Mesendoderm (in vitro differentiated cells): ENCODE results near the gene PPARGC1A.
A peak's percentile ranks its signal among the peaks of the same experiment; 100 is the strongest.

Experiments
- DNase-seq: peaks from one replicate; pipeline ENCODE4 v3.0.0; 2013
- H2AK5ac ChIP-seq: 2 replicates; pipeline ENCODE4 v1.6.1; 2013; ENCODE audit warnings: low read length, inconsistent platforms
- H2BK120ac ChIP-seq: 2 replicates; pipeline ENCODE4 v1.6.1; 2013; ENCODE audit warnings: low read depth, mild to moderate bottlenecking, low read length, moderate library complexity, mixed read lengths
- H2BK15ac ChIP-seq: replicated peaks from 2 replicates; pipeline ENCODE4 v1.6.1; 2013; ENCODE audit warnings: low read depth, mild to moderate bottlenecking, moderate library complexity
- H2BK5ac ChIP-seq: 2 replicates; pipeline ENCODE4 v1.6.1; 2013; ENCODE audit warnings: low read length, inconsistent platforms
- H3K18ac ChIP-seq: 2 replicates; pipeline ENCODE4 v1.6.1; 2013; ENCODE audit warnings: mild to moderate bottlenecking, low read length, mixed read lengths
- H3K23ac ChIP-seq: one replicate; pipeline ENCODE4 v1.6.1; 2013; ENCODE audit warnings: low read length
- H3K27ac ChIP-seq: 2 replicates; pipeline ENCODE4 v1.5.1; 2013; ENCODE audit warnings: low read depth, mild to moderate bottlenecking, inconsistent platforms, low read length, moderate library complexity
- H3K27me3 ChIP-seq: 2 replicates; pipeline ENCODE4 v1.6.1; 2013; ENCODE audit warnings: low read length, control low read depth, mild to moderate bottlenecking, inconsistent platforms; ENCODE audit not compliant: insufficient read depth, poor library complexity
- H3K36me3 ChIP-seq: 2 replicates; pipeline ENCODE4 v1.6.1; 2013; ENCODE audit warnings: low read length, inconsistent platforms; ENCODE audit not compliant: control insufficient read depth, insufficient read depth
- H3K4ac ChIP-seq: one replicate; pipeline ENCODE4 v1.6.1; 2013; ENCODE audit warnings: low read depth, mild to moderate bottlenecking, low read length, moderate library complexity
- H3K4me1 ChIP-seq: 2 replicates; pipeline ENCODE4 v1.6.1; 2013; ENCODE audit warnings: low read depth, low read length, inconsistent platforms; ENCODE audit not compliant: control insufficient read depth
- H3K4me2 ChIP-seq: 2 replicates; pipeline ENCODE4 v1.6.1; 2013; ENCODE audit warnings: low read length
- H3K4me3 ChIP-seq: 2 replicates; pipeline ENCODE4 v1.5.1; 2013; ENCODE audit warnings: mild to moderate bottlenecking, low read length
- H3K56ac ChIP-seq: one replicate; pipeline ENCODE4 v1.6.1; 2013; ENCODE audit warnings: low read length
- H3K79me1 ChIP-seq: 2 replicates; pipeline ENCODE4 v1.6.1; 2013; ENCODE audit warnings: low read length, inconsistent platforms
- H3K79me2 ChIP-seq: 2 replicates; pipeline ENCODE4 v1.6.1; 2013; ENCODE audit warnings: mild to moderate bottlenecking, low read length; ENCODE audit not compliant: control insufficient read depth, insufficient read depth
- H3K9ac ChIP-seq: 2 replicates; pipeline ENCODE4 v1.6.1; 2013; ENCODE audit warnings: low read length, inconsistent platforms
- H4K5ac ChIP-seq: one replicate; pipeline ENCODE4 v1.6.1; 2013; ENCODE audit warnings: low read length
- H4K8ac ChIP-seq: one replicate; pipeline ENCODE4 v1.6.1; 2013; ENCODE audit warnings: low read depth, mild to moderate bottlenecking, control low read depth, low read length, moderate library complexity
- WGBS: extraction: QIAGEN DNeasy Blood & Tissue Kit; methylation state at CpG from one replicate; pipeline ENCODE4 v1.1.7; 2013; ENCODE audit warnings: low lambda C conversion rate, missing lambda C conversion rate; ENCODE audit not compliant: insufficient coverage; ENCODE audit errors: extremely low coverage; 5-methylcytosine and 5-hydroxymethylcytosine counted together

The PPARGC1A gene

GRCh38 chr4:23894021-23894420 is 4.2 kb upstream of the PPARGC1A start:
- H3K4me3 ChIP-seq = no peak overlapping the region
- no peak overlapping the region for H3K56ac ChIP-seq
- H3K4me1 ChIP-seq = peaks cover 2% of the 10 kb centered on the region
- no peaks in the 10 kb centered on the region for H3K79me2 ChIP-seq
- H3K4ac ChIP-seq = no peak overlapping the region
- no peaks in the 10 kb centered on the region for H3K27me3 ChIP-seq
- DNase-seq = no peak
- no peaks in the 10 kb centered on the region for H3K36me3 ChIP-seq
- H3K9ac ChIP-seq = no peak overlapping the region
- no peak overlapping the region for H3K23ac ChIP-seq
- no peak overlapping the region for H4K5ac ChIP-seq
- no peak overlapping the region for H3K27ac ChIP-seq
- H3K4me2 ChIP-seq = no peak overlapping the region
- no peaks in the 10 kb centered on the region for H3K79me1 ChIP-seq
- WGBS = no CpG with 5 or more reads among the region's 2 CpGs
- no peak overlapping the region for H3K18ac ChIP-seq
- no peak overlapping the region for H2AK5ac ChIP-seq
- H4K8ac ChIP-seq = no peak overlapping the region
- no peak overlapping the region for H2BK120ac ChIP-seq
- H2BK15ac ChIP-seq = no peak overlapping the region
- no peak overlapping the region for H2BK5ac ChIP-seq

GRCh38 chr4:23891064-23891421 is 1.2 kb upstream of the PPARGC1A start:
- Histone ChIP-seq H2BK15ac (no peak overlapping the region), H3K56ac (no peak overlapping the region), H3K79me2 (no peaks in the 10 kb centered on the region), H3K4me3 (no peak overlapping the region), H3K27ac (no peak overlapping the region), H3K23ac (no peak overlapping the region), H2AK5ac (no peak overlapping the region), H3K36me3 (no peaks in the 10 kb centered on the region), H2BK120ac (no peak overlapping the region), H2BK5ac (no peak overlapping the region), H3K79me1 (no peaks in the 10 kb centered on the region), H3K4ac (no peak overlapping the region), H3K18ac (no peak overlapping the region), H4K8ac (no peak overlapping the region), H4K5ac (no peak overlapping the region), H3K9ac (no peak overlapping the region), H3K4me2 (no peak overlapping the region), H3K4me1 (peaks cover 5% of the 10 kb centered on the region), H3K27me3 (no peaks in the 10 kb centered on the region)
- DNase-seq = no peak
- WGBS = no CpG with 5 or more reads among the region's 1 CpG

GRCh38 chr4:23890369-23891063 is 669 bp upstream of the PPARGC1A start:
- no CpG with 5 or more reads among the region's 9 CpGs for WGBS
- H2BK120ac ChIP-seq = no peak overlapping the region
- no peak overlapping the region for H3K4me3 ChIP-seq
- no peak overlapping the region for H4K8ac ChIP-seq
- no peak overlapping the region for H3K23ac ChIP-seq
- no peaks in the 10 kb centered on the region for H3K36me3 ChIP-seq
- H4K5ac ChIP-seq = no peak overlapping the region
- no peak overlapping the region for H3K56ac ChIP-seq
- H3K4ac ChIP-seq = no peak overlapping the region
- no peak for DNase-seq
- H2BK5ac ChIP-seq = no peak overlapping the region
- no peaks in the 10 kb centered on the region for H3K79me1 ChIP-seq
- H3K18ac ChIP-seq = no peak overlapping the region
- H2AK5ac ChIP-seq = no peak overlapping the region
- H3K4me1 ChIP-seq = peaks cover 5% of the 10 kb centered on the region
- H3K27me3 ChIP-seq = no peaks in the 10 kb centered on the region
- no peak overlapping the region for H2BK15ac ChIP-seq
- H3K4me2 ChIP-seq = no peak overlapping the region
- H3K79me2 ChIP-seq = no peaks in the 10 kb centered on the region
- H3K9ac ChIP-seq = no peak overlapping the region
- H3K27ac ChIP-seq = no peak overlapping the region

GRCh38 chr4:23889391-23889790 is 456 bp downstream of the PPARGC1A start:
- Histone ChIP-seq H3K23ac (no peak overlapping the region), H3K36me3 (no peaks in the 10 kb centered on the region), H2BK5ac (no peak overlapping the region), H2BK15ac (no peak overlapping the region), H3K56ac (no peak overlapping the region), H3K27me3 (no peaks in the 10 kb centered on the region), H3K4me3 (no peak overlapping the region), H3K79me1 (no peaks in the 10 kb centered on the region), H3K79me2 (no peaks in the 10 kb centered on the region), H2AK5ac (no peak overlapping the region), H3K4ac (no peak overlapping the region), H3K4me1 (peaks cover 5% of the 10 kb centered on the region), H4K8ac (no peak overlapping the region), H4K5ac (no peak overlapping the region), H3K18ac (no peak overlapping the region), H3K4me2 (no peak overlapping the region), H3K9ac (no peak overlapping the region), H2BK120ac (no peak overlapping the region), H3K27ac (no peak overlapping the region)
- no CpG with 5 or more reads among the region's 3 CpGs for WGBS
- DNase-seq = no peak

- H3K79me2 ChIP-seq = no peaks in the 10 kb centered on the region
- H2BK5ac ChIP-seq = no peak overlapping the region
- no peak overlapping the region for H3K9ac ChIP-seq
- peak overlapping the region; percentile 19 for H3K56ac ChIP-seq
- H2BK15ac ChIP-seq = no peak overlapping the region
- peaks cover 5% of the 10 kb centered on the region for H3K4me1 ChIP-seq
- H3K27ac ChIP-seq = no peak overlapping the region
- H3K4ac ChIP-seq = no peak overlapping the region
- no peak overlapping the region for H2AK5ac ChIP-seq
- no peak overlapping the region for H3K18ac ChIP-seq
- no peaks in the 10 kb centered on the region for H3K27me3 ChIP-seq
- H2BK120ac ChIP-seq = no peak overlapping the region
- H3K4me3 ChIP-seq = no peak overlapping the region
- DNase-seq = no peak
- no peak overlapping the region for H4K8ac ChIP-seq
- H3K36me3 ChIP-seq = no peaks in the 10 kb centered on the region
- H3K23ac ChIP-seq = no peak overlapping the region
- H3K4me2 ChIP-seq = peak overlapping the region; percentile 8
- whole genome bisulfite sequencing = no CpG with 5 or more reads among the region's 25 CpGs
- no peak overlapping the region for H4K5ac ChIP-seq
- H3K79me1 ChIP-seq = no peaks in the 10 kb centered on the region
Observed at GRCh38 chr4:23888421-23889319, 1.2 kb downstream of the PPARGC1A start.
